ENCODE results near the gene ZNF213. TPM values are rescaled to one million over a fixed set of nuclear protein-coding genes. Genes with fewer than 3 reads are reported as not detected.

Gene ZNF213, protein sequence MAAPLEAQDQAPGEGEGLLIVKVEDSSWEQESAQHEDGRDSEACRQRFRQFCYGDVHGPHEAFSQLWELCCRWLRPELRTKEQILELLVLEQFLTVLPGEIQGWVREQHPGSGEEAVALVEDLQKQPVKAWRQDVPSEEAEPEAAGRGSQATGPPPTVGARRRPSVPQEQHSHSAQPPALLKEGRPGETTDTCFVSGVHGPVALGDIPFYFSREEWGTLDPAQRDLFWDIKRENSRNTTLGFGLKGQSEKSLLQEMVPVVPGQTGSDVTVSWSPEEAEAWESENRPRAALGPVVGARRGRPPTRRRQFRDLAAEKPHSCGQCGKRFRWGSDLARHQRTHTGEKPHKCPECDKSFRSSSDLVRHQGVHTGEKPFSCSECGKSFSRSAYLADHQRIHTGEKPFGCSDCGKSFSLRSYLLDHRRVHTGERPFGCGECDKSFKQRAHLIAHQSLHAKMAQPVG
- polyA plus RNA-seq: 1 to 10 TPM; 5.1 to 6.6 (median 5.2) TPM

DNA sequence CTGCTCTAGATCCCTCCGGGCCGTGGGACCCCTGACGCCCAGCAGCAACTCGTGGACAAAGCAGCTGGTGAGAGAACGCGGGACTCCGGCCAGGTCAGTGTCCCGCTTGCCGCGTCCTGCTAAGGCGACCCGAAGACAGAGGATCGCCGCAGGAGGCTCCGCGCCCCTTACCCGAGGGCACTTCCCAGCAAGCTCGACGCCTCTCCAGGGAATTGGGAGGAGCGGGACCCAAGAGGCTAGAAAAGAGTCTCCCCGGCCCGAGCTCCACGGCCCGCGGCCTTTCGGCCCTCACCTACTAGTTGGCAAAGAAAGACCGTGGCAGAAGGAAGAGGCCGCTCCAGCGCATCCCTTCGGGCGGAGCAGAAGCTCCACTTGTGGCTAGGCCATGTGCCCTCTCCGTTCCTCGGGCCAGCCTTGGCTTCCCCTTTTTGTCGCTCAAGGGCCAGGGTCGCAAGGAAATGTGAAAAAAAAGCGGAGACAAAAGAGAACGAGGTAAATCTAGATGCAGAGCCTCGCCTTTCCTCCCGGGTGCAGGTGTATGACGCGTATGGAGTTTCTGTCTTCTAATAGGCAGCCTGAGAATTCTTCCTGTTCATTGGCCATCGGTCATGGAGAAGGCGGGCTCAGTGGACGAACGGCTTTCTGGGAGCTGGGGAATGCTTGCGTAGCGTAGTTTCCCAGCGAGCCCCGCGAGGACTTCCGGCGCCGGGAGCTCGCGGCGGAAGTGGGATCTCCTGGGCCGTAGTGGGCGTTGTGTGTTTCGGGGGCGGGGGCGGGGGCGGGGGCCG is at the start of gene ZNF213:
Gene ZNF213 (plus strand): TSS at position 692 of the 788 bp plus-strand sequence. CDS start 2,252 bp downstream, outside the sequence.
- 0% methylated on average over 50 to 63 of the region's 63 CpGs for WGBS, 3 donors
- H3K27ac ChIP-seq (ENCODE audit: low read depth, low read length): no peak within 1 kb of the TSS

DNA sequence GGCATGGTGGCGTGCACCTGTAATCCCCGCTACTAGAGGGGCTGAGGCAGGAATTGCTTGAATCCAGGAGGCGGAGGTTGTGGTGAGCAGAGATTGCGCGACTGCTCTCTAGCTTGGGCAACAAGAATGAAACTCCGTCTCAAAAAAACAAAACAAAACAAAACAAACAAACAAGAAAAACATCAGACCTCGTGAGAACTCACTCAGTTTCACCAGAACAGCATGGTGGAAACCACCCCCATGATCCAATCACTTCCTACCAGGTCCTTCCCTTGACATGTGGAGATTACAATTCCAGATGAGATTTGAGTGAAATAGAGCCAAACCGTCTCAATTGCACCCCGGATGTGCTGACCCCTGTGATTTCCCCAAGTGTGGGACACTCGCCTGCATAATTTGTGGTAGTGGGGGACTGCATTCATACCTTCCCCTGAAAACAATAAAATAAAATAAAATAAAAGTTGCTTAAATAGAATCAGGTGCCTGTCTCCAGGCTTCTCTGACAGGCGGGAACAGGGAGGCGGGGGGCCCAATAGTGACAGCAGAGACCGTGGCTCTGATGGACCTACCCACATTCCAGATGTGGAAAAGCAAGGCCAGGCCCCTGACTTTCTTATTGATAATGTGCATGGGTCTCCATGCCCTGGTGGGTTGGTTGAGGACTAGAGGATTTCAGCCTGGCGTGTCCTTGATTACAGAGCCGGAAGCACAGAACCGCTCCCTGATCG is 48.8 kb upstream of the ZNF213 start:
- WGBS, 3 donors: 74 to 81% (median 81%) methylated on average over 17 of the region's 17 CpGs
- no peak overlapping the region for H3K27ac ChIP-seq (ENCODE audit: low read depth, low read length)

DNA sequence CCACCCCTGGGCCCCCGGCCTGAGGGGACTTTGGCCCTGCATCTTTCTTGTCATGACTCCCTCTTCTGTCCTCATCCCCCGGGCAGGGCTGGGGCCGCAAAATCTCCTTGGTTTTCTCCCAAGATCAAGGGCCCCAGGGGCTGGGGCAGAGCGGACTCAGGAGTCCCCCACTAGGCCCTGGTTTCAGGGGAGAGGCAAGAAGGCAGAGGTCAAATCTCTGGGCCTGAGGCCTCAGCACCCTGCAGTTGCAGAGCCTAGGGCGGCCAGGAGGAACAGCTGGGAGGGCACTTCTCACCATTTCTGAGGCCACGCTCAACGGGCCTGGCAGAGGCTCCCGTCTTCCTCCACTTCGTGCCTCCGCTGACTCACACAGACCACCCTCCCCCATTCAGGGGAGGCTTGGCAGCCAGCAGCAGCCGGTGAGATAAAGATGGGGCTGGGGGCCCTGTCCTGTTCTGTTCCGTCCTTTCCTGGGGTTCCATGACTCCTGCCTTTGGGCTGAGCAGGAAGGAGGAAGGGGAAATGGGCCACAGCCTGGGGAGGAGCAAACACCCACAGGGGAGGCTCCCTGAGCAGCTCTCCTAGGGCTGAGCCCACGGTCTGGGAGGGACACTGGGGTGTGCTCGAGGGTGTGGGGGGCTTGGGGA is 48.1 kb upstream of the ZNF213 start:
- no peak overlapping the region for H3K27ac ChIP-seq (ENCODE audit: low read depth, low read length)
- whole genome bisulfite sequencing, 3 donors: 48 to 77% (median 51%) methylated on average over 13 to 14 of the region's 14 CpGs

DNA sequence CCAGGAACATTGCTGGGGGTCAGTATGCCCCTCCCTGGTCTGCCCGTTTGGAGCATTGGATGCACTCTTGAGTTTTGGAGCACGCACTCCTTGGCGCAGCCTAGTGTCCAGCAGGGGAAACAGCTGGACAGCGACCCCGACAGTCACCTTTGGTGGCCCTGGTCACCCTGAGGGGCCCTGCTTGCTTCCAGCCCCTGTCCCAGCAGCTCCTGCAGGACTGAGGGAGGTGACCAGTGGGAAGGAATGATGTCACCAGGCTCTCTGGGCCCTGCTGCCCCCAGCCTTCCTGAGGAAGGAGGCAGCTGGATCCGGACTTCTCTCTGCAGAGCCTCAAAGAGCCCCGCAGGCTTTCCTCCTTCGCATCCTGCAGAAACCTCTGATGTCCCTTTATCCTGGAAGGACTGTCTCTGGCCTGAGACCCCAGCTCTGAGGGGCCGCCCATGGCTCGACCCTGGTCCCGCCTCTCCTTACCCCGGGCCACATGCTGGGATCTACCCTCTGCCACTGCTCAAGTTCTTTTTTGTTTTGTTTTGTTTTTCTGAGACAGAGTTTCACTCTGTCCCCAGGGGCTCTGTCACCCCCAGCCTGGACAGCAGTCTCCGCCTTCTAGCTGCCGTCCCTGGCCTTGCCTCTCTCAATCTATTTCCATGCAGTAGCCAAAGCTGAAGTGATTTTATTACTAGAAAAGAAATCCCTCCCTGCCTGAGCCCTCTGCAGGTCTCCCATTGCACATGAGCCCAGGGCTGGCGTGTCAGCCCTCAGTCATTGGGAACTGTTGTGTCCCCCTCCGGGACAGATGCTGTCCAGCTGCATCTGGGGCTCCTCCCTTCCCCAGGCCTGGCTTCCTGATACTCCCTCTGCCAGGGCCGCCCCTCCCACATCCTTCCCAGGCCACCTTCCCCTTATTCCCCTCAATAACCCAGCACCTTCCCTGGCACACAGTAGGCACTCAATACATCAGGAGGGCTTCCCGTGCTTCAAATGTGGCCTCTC is 47.3 kb upstream of the ZNF213 start:
- WGBS, 3 donors: 34 to 64% (median 35%) methylated on average over 18 of the region's 18 CpGs
- H3K27ac ChIP-seq (ENCODE audit: low read depth, low read length): no peak overlapping the region

DNA sequence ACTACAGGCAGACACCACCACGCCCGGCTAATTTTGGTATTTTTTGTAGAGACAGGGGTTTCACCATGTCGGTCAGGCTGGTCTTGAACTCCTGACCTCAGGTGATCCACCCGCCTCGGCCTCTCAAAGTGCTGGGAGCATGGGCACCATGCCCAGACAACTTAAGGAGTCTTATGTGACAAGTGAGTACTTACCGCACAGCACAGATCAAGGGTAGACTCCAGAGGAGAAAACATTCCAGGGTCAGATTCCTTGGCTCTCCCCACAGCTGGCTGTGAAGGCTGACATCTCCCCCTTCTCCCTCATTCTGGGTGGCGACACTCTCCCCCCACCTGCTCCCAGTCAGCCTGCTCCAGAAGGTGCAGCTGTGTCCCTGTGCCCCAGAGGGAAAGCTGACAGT is 46.4 kb upstream of the ZNF213 start:
- 62 to 71% (median 70%) methylated on average over 7 of the region's 7 CpGs for WGBS, 3 donors
- no peak overlapping the region for H3K27ac ChIP-seq (ENCODE audit: low read depth, low read length)

DNA sequence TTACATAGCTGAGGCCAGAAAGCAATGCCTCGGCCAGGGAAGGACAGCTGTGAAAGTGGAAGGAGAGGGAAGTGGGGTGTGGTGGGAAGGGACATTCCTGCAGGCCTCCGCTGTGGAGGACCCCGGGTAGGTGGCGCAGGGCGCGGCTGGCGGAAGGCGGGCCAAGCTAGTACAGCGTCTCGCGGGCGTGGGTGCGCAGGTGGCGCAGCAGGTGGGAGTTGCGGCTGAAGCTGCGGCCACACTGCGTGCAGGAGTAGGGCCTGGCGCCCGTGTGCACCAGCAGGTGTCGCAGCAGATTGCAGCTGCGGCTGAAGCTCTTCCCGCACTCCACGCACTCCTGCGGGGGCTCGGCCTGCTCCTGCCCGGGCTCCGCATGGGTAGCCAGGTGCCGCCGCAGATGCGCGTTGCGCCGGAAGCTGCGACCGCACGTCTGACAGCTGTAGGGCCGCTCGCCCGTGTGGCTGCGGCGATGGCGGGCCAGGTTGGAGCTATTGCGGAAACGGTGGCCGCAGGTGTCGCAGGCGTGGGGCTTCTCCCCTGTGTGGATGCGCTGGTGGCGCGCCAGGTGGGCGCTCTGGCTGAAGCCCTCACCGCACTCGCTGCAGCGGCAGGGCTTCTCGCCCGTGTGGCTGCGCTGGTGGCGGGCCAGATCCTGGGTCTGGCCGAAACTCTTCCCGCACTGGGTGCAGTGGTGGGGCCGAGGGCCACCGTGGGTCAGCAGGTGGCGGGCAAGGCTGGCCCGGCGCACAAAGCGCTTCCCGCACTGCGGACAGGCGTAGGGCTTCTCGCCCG is 45.7 kb upstream of the ZNF213 start:
- WGBS, 3 donors: 94 to 96% (median 95%) methylated on average over 66 to 71 of the region's 71 CpGs
- H3K27ac ChIP-seq (ENCODE audit: low read depth, low read length): no peak overlapping the region

DNA sequence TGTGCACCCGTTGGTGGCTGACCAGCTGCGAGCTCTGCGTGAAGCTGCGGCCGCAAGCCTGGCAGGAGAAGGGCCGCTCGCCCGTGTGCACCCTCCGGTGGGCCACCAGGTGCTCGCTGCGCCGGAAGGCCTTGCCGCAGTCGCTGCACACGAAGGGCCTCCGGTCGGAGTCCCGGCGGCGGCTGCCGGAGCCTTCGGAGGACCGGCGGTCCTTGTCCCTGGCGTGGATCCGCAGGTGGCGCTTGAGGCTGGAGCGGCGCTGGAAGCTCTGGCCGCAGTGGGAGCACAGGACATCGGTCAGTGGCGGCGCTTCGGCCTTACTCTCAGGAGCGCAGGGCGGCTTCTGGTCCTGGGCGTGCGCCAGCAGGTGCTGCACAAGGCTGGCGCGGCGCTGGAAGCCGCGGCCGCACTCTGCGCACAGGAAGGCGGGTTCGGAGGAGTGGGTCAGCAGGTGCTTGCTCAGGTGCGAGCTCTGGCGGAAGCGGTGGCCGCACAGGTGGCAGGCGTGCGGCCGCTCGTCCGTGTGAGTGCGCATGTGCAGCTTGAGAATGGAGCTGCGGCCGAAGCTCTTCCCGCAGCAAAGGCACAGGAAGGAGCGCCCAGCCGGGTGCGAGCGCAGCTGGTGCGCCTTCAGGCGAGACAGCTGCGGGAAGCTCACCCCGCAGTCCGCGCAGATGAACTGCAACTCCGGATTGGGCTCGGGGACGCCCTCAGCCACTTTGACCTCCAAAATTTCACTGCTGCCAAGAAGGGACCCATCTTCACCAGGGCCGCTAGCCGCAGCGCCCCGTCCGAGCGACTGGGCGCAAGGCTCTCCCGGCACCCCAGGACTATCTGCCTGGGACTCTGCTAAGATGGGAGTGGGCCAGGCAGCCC is 44.9 kb upstream of the ZNF213 start:
- no peak overlapping the region for H3K27ac ChIP-seq (ENCODE audit: low read depth, low read length)
- 94 to 97% (median 97%) methylated on average over 72 to 81 of the region's 81 CpGs for WGBS, 3 donors

DNA sequence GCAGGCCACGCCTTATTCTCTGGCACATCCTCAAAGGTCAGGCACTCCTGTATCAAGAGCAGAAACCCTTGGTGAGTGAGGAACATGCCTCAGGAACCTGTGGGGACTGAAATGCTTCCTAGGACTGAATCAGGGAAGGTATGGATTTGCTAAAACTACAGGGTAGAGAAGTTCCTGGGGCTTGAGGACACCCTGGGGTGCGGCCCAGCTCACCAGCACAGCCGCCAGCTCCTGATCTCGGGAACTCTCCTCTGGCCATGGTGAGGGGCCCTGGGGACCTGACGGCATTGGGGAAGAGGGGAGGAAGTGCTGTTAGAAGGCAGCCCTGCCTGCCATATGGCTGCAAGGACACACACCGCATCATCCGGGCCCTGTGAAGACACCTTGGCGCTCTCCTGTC is 43.3 kb upstream of the ZNF213 start:
- 80 to 84% (median 82%) methylated on average over 7 to 8 of the region's 8 CpGs for WGBS, 3 donors

DNA sequence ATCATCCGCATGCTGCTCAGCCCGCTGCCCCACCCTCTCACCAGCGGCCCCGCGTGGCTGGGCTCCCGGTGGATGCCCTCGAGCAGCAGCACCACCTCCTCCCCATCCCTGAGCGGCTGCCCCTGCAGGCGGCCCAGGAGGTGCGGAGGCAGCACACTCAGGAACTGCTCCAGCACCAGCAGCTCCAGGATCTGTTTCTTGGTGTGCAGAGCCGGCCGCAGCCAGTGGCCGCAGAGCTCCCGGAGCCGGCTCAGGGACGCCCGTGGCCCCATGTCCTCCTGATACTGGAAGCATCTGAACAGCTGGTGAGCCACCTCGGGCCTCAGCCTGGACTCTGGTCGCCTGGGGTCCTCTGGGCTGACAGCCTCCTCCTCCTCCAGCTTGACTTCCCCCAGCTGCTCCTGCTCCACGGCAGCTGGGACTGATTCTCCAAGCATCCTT is 42.3 kb upstream of the ZNF213 start:
- 62 to 74% (median 65%) methylated on average over 17 to 20 of the region's 20 CpGs for WGBS, 3 donors
- H3K27ac ChIP-seq (ENCODE audit: low read depth, low read length): no peak overlapping the region

More for the DNA sequence above, 43.3 kb upstream of the ZNF213 start:
- H3K27ac ChIP-seq (ENCODE audit: low read depth, low read length): no peak overlapping the region

DNA sequence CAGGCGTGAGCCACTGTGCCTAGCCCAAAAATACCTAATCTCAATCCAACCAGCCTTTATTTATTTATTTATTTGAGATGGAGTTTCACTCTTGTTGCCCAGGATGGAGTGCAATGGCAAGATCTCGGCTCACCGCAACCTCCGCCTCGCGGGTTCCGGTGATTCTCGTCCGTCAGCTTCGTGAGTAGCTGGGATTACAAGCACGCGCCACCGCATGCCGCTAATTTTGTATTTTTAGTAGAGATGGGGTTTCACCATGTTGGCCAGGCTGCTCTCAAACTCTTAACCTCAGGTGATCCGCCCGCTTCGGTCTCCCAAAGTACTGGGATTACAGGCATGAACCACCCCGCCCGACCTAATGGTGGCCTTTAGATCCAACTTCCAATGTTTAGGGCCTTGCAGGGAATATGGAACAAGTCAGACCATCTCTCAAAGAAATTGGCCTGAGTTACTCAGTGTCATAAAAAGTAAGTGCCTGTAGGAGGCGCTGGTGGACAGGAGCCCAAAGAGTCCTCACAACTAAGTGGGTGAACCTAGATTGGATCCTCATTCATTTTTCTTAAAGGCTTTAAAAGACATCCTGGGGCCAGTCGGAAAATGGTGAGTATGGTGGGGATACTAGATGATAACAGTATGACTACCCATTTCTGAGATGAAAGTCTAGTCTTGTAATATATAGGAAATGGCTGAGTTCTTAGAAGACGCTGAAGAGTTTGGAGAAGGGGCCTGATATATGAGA is 40.4 kb upstream of the ZNF213 start:
- no peak overlapping the region for H3K27ac ChIP-seq (ENCODE audit: low read depth, low read length)
- 81 to 88% (median 83%) methylated on average over 22 of the region's 22 CpGs for WGBS, 3 donors

DNA sequence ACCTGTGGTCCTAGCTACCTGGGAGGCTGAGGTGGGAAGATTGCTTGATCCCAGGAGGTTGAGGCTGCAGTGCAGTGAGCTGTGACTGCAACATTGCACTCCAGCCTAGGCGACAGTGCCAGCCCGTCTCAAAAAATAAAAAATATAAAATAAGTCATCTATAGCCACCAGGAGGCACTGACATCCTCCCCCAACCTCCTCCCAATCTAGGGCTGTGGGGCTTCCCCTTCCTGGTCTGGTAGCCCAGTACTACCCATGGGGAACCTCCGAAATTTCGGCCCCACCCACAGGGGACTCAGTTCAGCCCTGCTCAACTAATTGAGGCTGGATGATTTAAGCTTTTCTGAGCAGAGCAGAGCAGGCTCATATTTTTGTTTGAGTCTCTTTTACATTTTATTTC is 39.0 kb upstream of the ZNF213 start:
- no peak overlapping the region for H3K27ac ChIP-seq (ENCODE audit: low read depth, low read length)
- WGBS, 3 donors: 7 to 44% (median 18%) methylated on average over 4 of the region's 4 CpGs

DNA sequence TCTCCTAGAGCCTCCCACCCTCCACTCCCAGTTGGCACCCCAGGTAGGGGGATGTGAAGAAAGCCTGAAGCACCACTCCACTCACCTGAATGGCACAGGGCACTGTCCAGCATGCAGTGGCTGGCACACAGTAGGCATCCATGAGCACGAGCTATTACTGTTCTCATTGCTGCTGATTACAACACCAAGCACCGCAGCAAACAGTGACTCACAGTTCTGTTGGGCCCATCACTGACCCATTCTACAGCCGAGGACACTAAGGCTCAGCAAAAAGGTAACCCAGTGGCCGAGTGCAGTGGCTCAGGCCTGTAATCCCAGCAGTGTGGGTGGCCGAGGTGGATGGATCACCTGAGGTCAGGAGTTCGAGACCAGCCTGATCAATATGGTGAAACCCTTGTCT is 38.5 kb upstream of the ZNF213 start:
- H3K27ac ChIP-seq (ENCODE audit: low read depth, low read length): no peak overlapping the region
- 81 to 85% (median 82%) methylated on average over 6 of the region's 6 CpGs for WGBS, 3 donors

DNA sequence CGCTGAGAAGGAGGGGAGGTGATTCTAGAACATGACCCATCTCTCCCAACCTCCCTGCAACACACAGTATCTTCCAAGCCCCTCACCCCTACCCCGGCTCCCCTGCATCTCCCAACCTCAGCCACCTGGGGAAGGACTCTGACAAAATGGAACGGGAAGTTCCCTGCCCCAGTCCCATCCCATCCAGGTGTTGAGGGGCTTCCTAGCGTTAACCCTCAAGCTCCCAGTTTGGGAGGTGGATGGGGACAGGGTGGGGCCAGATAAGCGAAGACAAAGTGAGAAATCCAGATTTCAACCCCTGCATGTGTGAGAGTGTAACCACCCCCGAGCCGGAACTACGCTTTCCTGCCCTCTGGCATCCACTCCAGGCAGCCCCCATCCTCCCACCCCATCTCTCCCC is 37.6 kb upstream of the ZNF213 start:
- H3K27ac ChIP-seq (ENCODE audit: low read depth, low read length): no peak overlapping the region
- 47 to 72% (median 57%) methylated on average over 8 of the region's 8 CpGs for WGBS, 3 donors

DNA sequence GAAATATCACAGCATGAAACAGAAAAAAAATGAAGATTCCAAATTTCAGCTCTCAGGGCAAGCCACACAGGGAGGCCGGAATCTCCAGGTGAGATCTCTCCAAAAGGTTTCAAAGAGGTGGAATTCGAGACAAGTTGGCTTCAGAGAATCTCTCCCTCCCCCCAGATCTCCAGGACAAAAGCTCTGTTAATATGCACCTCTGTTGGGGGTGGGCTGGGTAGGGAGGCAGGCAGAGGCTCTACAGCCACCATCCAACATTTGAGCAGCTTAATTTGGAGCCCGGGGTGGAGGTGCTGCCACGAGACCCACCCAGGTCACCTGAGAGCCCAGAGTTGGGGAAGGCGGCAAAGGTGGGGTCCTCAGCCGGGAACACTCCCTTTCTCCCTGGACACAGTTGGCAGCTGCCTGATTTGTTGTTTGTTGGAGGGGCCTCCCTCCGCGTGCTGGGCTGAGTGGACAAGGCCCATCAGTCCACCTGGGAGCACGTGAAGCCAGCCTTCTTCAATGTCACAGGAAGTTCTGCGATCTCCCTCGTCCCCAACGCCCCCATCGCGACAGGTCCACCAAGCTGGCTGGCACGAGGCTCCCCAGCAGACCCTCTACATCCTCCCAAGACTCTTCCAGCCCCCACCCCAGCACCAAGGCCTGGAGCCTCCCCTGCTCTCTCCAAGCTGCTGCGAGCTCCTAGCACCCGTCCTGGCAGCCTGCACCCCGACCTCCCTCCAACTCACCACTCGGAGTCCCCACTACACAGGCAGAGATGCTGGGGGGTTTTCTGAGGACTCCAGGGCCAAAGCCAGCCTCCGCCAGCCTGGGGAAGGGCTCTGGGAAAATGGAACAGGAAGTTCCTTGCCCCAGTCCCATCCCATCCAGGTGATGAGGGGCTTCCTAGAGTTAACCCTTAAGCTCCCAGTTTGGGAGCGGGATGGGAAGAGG is 36.1 kb upstream of the ZNF213 start, which contains the start of gene ZSCAN10:
Gene ZSCAN10 (minus strand): TSS at position 836 of the 936 bp plus-strand sequence. CDS start 6,357 bp downstream, outside the sequence.
- H3K27ac ChIP-seq (ENCODE audit: low read depth, low read length): no peak within 1 kb of the TSS
- WGBS, 3 donors: 53 to 58% (median 56%) methylated on average over 19 to 21 of the region's 21 CpGs

All from adipose tissue (tissue), 3 donors.